NCI-H2227 treated with DMSO at 0.1 percent for 48 hours (cell line): Measurements from ENCODE around the gene MOGAT3.
A peak's percentile ranks its signal among the peaks of the same experiment; 100 is the strongest.
"Not testable (repeated sequence)": the region's sequence is repeated elsewhere in the genome, so short reads cannot be mapped to it uniquely, and the experiment has no call there.

Experiments
- DNase-seq: peaks from one replicate; lab custom pipeline; 2025; lab: John Stamatoyannopoulos, UW

The MOGAT3 gene

DNA sequence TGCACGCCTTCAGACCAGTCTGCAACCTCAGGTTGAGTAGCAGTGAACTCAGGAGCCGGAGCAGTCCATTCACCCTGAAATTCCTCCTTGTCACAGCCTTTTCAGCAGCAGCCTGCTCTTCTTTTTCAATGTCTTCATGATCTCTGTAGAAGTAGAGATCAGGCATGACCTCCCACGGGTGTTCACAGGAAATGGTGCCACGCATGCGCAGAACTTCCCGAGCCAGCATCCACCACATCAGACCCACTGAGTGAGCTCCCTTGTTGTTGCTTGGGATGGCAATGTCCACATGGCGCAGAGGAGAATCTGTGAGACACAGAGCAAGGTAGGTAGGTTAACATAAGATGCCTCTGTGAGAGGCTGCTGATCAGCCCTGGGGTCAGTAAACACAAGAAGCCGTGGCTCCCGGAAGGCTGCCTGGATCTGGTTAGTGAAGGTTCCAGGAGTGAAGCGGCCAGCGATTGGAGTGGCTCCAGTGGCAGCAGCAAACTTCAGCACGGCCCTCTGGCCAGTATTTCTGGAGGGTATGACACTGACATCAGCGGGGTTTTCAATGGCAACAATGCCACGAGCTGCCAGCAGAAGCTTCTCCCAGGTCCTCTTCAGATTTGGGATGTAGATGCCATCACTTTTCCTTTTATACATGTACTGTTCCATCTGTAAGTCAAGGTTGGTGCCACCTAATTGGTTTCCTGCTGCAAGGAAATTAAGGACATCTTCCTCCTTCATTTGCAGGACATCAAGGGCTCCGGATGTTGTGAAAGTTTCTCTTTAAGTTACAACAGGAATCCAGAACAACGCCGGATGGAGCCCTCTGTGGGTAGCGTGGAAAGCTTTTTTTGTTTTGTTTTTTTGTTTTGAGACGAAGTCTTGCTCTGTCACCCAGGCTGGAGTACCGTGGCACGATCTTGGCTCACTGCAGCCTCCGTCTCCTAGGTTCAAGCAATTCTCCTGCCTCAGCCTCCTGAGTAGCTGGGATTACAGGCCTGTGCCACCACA is 3.2 kb upstream of the MOGAT3 start:
- DNase-seq = not testable (repeated sequence)

DNA sequence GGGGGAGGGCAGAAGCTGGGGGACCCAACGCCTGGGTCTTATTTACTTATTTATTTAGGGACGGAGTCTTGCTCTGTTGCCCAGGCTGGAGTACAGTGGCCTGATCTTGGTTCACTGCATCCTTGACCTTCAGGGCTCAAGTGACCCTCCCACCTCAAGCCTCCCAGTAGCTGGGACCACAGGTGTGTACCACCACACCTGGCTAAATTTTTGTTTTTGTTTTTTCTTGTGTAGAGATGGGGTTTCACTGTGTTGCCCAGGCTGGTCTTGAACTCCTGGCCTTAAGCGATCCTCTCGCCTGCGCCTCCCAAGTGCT is 1.7 kb upstream of the MOGAT3 start:
- no peak for DNase-seq

DNA sequence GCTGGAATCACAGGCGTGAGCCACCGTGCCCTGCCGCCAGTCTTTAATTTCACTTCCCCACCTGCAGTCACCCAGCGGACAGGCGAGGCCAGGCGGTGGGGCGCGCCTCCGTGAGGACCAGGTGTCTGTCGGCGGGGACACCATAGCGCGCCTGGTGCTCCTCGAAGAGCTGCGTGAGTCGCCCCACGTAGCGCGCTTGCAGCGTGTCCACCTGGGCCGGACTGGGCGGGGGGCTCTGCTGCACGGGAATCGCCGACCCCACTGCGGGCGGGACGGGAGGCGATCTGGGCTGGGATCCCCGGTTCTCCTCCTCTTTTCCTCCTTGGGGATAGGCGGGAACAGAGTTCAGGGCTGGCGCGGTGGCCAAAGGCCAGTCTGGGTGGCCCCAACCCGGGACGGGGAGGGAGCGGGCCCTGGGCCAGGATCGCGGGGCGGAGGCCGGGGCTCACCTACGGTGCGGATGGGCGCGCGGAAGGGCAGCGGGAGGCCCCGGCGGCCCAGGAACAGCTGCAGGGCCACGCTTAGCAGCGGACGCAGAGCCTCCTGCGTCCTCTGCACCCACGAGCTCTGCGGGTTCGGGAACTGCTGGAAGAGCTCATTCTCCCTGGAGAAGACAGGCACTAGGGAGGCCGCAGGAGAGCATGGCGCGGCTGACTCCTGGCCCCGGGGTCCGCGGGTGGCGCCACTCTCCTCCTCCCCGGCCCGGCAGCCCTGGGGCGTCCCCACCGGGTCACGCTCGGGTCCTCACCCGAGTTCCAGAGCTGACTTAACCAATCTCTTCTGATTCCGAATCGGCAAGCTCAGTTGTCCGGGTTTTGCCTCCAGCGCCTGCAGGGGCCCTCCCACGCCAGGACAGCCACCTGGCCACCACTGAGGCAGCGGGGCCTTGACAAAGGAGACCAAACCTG is 1.1 kb upstream of the MOGAT3 start:
- no peak for DNase-seq

DNA sequence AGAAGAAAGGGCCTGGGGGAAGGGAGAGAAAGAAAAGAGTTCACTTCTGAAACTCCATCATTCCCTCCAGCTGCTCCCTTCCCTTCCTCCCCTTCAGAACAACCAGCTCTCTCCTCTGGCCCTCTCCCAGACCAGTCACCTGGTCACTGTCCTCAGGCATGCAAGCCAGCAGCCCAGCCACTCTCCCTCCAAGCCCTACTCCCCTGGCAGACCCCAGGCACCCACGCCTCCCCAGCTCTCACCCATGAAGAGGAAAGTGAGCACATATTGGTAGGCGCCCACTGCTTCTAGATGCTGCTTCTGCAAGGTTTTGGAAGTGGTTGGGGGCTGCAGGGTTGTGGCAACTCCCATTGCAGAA is 353 bp downstream of the MOGAT3 start:
- no peak for DNase-seq

DNA sequence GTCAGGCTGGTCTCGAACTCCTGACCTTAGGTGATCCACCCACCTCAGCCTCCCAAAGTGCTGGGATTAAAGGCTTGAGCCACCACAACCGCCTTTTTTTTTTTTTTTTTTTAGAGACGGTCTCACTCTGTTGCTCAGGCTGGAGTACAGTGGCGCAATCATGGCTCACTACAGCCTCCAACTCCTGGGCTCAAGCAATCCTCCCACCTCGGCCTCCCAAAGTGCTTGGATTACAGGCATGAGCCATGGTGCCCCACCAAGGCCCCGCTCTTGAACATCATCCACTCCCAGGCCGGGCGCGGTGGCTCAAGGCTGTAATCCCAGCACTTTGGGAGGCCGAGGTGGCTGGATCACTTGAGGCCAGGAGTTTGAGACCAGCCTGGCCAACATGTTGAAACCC is 1.3 kb downstream of the MOGAT3 start:
- not testable (repeated sequence) for DNase-seq

DNA sequence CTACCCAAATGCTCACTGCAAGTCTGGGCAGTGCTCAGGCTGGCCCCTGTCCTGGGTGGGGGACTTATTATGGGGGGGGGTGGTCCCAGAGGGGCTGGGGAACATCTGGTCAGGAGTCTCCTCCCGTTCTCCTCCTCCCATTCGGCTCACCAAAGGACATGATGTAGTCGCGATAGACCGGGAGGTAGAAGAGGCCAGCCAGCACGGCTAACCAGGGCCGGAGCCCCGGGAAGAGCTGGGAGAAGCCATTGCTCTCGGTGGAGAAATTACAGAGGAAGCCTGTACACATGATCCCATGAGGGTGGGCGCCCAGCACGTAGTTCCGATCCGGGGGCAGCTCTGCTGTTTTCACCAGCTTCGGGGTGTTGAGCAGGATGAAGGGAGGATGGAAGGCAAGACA is 2.4 kb downstream of the MOGAT3 start:
- no peak for DNase-seq

DNA sequence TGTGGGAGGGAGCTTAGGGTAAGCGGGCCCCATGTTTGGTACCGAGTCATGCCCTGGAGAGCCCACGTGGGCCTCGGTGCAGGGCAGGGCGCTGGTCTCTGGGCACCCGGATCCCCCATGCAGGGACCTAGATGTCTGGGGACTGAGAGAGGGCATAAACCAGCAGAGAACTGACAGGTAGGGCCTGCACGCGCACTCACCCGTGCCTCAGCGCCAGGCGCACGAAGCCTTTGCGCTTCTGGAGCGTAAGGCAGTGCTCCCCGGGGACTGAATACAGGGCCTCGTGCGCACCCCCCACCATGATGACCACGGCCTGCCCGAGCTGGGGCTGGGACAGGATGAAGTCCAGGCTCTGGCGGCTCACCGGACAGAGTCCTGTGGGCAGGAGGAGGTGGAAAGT is 2.8 kb downstream of the MOGAT3 start:
- DNase-seq = no peak

DNA sequence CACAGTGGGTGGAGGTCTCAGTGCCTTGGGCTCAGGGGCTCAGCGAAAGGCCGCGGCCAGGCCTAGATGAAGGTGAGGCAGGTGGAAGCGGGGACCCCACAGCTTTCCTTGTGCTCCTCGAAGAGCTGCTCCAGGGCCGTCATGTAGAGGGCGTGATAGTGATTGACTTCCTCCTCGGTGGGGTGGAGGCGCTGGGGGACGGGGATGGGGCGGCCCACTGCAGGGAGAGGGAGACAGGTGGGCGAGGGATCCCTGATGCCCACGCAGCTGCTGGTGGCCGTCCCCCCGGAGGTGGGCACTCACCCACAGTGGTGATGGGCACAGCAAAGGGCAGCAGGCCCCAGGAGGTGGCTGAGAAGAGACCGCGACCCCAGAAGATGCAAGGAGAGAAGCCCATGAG is 5.0 kb downstream of the MOGAT3 start:
- DNase-seq = no peak

DNA sequence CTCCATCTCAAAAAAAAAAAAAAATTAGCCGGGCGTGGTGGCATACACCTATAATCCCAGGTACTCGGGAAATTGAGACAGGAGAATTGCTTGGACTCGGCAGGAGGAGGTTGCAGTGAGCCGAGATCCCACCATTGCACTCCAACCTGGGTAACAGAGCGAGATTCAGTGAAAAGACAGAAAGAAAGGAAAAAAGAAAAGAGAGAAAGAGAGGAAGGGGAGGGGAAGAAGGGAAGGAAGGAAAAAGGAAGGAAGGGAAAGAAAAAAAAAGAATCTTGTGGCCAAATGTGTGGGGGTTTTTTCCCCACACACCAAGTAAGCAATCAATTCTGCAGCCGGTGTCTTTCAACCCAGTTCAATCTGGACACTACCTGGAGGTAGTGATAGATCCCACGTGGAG is 11.7 kb downstream of the MOGAT3 start:
- no peak for DNase-seq

DNA sequence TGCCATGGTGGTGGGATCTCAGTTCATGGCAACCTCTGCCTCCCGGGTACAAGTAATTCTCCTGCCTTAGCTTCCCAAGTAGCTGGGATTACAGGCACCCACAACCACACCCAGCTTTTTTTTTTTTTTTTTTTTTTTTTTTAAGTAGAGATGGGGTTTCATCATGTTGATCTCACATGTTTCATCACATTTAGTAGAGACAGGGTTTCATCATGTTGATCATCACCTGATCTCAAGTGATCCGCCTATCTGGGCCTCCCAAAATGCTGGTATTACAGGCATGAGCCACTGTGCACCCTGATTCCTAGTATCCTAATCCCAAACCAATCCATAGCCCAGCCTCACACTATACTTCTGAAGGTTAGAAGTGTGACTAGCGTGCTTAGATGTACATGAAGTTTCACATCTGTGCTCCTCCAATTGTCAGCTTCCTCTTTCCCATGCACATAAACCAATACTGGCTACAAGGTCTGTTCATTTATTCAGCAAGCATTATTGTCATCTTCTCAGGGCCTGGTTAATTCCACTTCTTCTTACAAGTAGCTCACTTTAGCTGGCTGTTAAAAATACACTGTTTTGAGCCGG is 13.9 kb downstream of the MOGAT3 start:
- DNase-seq = no peak

DNA sequence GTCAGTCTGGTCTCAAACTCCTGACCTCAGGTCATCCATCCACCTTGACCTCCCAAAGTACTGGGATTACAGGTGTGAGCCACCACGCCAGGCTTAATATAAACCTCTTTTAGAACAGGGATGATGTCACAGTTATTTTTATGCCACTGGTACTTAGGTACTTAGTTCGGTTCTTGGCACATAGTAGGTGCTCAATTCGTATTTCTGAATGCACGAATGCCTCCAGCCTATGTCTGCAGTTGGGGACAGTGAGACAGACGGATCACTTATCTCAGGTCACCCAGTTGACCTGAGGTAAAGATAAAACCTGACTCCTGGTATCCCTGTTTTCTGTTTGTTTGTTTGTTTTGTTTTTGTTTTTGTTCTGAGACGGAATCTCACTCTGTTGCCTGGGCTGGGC is 14.6 kb downstream of the MOGAT3 start:
- DNase-seq = no peak

DNA sequence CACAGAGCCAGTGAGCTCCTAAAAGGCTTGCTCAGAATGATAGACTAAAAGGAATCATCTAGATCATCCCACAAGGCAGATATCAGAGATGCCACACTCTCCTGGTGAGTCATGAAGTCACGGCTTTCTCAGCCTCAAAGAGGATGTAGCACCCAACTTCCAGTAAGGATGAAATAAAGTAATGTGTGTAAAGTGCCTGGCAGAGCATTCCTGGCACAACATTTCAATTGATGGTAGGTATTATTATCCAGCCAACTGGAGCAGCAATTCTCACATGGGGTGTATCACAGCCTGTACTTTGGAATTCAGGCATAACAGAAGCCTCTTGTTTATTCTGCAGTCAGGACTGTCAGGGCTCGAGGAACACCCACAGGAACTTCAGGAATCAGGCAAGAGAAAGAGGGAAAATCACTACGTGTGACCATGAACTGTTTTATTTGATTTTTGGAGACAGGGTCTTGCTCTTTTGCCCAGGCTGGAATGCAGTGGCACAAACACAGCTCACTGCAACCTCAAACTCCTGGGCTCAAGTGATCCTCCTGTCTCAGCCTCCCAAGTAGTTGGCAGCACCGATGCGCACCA is 15.5 kb downstream of the MOGAT3 start:
- no peak for DNase-seq

DNA sequence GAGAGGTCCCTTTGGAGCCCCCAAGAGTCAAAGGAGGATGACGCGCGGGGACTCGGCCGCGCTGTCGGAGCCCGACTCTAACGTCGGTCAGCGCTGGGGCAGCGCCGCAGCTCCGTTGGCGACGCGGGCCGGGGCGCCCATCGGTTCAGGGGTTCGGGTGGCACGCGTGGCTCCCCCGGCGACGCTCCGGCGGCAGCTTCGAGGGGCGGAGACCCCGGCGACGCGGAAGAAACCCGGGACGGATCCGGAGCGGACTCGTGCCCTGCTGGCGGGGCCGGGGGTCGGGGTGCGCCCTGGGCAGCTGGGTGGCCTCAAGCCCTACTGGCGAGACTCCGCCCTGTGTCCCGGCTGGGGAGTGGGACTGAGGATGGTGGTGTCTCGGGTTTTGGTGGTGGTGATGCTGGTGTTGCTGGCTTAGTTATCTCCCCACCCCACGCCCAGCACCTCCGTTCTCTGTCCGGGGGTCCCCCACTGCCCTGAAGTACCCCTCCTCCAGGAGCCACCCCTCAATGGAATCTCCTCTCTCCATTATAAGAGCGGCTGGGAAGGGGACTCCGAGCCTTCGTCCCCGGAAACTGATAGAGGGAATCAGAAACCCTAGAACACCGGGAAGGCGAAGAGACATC is 20.6 kb downstream of the MOGAT3 start, which contains the start of gene NAT16:
Gene NAT16 (minus strand): TSS at position 164 of the 626 bp plus-strand sequence. CDS start 5,486 bp downstream, outside the sequence.
- DNase-seq = no peak

DNA sequence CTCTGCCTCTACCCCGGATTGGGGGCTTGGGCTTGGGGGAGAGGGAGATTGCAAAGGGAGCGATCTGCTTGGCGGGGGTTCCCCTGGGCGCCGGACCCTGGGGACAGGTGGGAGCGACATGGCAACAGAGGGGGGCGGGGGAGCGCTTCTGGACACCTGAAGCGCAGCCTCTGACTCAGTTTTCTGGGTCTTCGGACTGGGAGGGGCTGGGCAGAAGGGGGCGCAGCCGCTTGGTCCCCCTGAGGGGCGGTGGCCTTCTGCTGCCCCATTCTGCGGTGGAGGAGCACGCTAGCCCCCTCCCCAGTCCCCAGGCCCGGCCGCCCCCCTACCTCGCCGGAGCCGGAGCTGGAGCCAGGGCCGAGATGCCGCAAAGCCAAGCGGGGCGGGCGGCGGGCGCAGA is 21.1 kb downstream of the MOGAT3 start:
- no peak for DNase-seq

DNA sequence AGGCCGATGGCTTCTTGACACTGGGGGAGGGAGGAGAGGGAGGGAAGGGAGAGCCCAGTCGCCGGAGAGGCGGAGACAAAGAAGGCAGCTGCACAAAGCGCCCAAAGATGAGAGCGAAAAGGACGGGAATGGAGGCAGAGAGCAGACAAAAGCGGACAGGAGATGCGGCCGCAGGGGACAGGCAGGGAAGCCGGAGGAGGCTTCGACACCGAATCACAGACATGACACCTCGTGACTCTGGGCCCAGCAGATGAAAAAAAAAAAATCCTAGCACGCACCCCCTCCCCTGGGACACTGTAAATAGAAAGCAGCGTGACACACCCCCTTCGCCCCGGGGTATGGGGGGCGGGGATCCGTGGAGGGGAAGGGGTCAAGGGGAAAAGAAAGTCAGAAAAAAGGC is 21.7 kb downstream of the MOGAT3 start:
- DNase-seq = peak; percentile 21

DNA sequence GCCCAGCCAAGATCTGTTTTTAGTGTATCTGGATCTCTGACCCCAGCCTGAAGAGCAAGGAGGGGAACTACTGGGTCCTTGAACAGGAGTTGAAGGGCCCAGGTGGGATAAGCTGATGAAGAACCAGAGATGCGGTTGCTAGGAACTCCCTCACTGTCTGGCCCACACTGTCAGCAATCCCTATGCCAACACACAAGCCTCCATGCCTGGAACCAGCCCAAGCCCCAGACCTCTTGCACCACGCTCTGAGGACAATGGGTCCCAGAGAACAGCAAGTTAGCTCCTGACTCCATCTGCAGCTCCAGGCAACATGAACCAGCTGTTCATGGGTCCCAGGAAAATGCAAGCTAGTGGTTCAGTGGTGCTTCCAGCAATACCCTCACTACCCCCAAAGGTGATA is 23.2 kb downstream of the MOGAT3 start:
- no peak for DNase-seq

DNA sequence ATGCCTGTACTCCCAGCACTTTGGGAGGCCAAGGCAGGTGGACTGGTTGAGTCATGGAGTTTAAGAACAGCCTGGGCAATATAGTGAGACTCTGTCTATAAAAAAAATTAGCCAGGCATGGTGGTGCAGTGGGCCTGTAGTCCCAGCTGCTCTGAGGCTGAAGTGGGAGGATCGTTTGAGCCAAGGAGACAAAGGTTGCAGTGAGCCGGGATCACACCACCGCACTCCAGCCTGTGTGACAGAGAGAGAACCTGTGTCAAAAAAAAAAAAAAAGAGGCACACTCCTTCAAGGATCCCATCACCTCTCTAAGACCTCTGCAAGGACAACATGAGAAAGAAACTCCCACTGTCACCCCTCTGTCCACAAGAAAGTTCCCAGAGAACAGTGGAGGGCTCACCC is 25.2 kb downstream of the MOGAT3 start:
- no peak for DNase-seq

DNA sequence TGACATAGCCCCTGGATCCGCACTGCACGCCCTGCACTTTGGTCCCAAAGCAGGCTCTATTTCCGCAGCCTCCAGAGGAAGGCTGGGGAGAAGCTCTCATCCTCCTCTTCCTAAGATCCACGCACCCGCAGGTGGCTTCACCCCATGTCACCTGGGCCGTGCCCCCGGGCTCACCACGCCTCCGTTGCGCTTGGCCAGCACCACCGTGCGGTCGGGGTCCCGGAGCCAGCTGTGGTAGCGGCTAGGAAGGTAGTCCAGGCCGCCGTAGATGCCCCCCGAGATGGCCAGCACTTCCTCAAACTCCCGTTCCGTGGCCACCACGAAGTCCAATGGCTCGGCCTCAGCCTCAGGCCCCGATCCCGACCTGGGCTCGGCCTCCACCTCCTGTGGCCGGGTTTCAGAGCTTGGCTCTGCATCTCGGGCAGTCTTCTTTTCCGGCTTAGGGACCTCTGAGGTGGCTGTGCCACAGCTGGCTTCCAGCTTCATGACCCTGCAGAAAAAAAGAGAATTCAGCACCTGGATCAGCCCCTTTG is 26.4 kb downstream of the MOGAT3 start:
- DNase-seq = no peak

DNA sequence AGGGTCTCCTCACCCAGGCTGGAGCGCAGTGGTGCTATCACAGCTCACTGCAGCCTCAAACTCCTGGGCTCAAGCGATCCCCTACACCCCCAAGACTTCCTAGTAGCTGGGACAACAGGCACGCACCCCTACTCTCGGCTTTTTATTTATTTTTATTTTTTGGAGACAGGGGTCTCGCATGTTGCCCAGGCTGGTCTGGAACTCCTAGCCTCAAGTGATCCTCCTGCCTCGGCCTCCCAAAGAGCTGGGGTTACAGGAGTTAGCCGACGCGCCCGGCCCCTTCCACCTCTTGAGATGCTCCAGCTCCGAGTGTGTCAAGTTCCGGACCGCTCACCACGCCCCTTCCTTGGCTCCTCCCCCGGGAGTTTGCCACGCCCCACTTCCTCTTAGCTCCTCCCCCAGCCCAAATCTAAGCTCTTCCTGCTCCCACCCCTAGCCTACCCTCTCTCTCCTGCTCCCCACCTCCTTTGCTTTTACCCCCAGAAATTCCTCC is 27.0 kb downstream of the MOGAT3 start:
- no peak for DNase-seq

DNA sequence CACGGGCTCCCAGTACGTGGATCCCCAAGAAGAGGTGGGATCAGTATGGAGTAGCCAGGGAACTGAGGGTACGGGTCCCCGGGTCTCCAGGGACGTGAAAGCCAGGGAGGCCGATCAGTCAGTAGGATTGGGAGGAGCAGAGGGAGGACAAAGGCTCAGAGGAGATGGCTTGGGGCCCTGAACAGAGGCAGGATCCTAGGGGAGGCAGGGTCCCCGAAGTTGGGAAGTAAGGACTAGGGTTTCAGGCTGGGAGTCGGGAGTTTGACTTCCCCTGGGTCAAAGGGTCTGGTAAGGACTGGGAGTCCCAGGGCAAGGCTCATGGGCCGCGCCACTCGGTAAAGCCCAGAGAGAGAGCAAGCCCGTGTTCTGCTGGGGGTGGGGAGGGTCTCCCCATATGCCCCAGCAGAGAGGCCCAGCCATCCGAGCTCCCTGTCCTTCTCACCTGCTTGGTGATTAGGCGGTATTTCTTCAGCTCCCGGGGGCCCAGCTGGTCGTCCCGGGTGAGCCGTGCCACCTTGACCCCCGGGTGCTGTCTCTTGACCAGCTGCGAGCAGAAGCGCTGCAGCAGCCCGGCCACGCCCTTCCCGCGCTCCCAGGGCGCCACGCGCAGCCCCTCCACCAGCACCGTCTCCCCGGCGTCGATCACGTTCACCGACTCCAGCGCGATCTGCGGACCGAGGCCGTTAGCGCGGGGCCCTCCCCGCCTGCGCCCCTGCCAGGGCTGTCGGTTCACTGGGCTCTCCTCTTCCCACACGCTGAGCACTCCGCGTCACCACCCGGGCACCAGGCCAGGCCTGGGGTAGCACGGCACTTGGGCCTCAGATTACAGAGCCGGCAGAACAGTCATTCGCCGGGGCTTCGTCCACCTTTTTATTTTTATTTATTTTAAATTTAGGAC is 27.7 kb downstream of the MOGAT3 start:
- no peak for DNase-seq
